Stimulated activated CD4-positive, alpha-beta T cell treated with anti-CD3 and anti-CD28 coated beads, Interleukin-1b, Interleukin-23, amount 100 ng/mL, for 1 hour (primary cell): ENCODE measurements around the gene CUTA.

Experiments
- DNase-seq, 2 donors: peaks; one replicate each; pipeline ENCODE4 v3.0.0-alpha.2; 2020; ENCODE audit warnings: low read depth in 2 of 2

The CUTA gene, protein sequence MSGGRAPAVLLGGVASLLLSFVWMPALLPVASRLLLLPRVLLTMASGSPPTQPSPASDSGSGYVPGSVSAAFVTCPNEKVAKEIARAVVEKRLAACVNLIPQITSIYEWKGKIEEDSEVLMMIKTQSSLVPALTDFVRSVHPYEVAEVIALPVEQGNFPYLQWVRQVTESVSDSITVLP

GRCh38 chr6:33417903-33418689 is at the start of gene CUTA:
CUTA (minus strand) TSS chr6:33418107; CDS start chr6:33418000, 107 bp downstream.
- peak; percentile 87 to 98 for DNase-seq

GRCh38 chr6:33467091-33467490 is 49.2 kb upstream of the CUTA start:
- DNase-seq, result no peak

DNA sequence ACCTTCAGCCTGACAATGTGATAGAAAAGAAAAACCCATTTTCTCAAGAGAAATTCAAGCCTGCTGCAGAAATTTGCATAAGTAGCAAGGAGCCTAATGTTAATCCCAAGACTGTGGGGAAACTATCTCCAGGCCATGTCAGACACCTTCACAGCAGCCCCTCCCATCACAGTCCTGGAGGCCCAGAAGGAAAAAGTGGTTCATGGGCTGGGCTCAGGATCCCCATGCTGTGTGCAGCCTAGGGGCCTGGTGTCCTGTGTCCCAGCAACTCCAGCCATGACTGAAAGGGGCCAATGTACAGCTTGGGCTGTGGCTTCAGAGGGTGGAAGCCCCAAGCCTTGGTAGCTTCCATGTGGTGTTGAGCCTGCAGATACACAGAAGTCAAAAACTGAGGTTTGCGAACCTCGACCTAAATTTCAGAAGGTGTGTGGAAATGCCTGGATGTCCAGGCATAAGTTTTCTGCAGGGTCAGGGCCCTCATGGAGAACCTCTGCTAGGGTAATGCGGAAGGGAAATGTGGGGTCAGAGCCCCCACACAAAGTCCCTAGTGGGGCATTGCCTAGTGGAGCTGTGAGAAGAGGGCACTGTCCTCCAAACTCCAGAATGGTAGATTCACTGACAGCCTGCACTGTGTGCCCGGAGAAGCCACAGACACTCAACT is 48.3 kb upstream of the CUTA start:
- no peak for DNase-seq

DNA sequence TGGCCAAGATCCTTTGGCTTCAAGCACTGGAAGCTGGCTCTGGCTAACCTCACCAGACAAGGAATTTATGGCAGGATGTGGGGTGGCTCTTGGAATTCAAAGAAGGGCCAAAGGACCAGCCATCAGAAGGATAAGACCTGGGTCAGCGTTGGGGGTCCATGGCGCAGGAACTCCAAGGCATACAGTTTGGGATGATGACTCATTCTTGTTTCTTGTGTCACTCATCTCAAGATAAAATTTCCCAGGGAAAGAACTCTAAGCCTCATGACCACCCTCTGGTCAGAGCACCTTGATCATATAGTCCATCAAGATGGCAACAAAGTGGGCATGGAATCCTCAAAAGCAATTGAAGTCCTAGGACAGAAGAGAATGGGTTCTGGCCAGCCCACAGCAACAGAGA is 41.3 kb upstream of the CUTA start:
- no peak for DNase-seq

DNA sequence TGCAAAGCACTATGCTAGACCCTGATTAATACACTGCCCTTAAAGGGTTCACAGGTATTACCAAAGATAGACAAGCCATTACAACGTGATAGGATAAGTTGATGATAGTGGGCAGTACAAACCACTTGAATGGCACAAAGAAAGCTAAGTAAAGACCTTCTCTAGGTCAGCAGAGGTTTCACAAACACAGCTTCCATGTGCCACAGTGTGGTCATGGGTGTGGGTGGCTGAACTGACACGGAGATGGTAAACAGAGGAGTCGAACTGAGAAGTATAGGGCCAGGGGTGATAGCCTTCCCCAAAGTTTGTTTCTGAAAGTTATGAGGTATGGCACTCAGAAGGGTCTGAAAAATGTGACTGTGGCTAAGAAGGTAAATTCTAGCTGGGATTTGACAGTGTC is 40.8 kb upstream of the CUTA start:
- DNase-seq, result no peak

- DNase-seq, result no peak
Measured at GRCh38 chr6:33456156-33456555, 38.2 kb upstream of the CUTA start.

GRCh38 chr6:33455051-33455450 is 37.1 kb upstream of the CUTA start:
- DNase-seq, result no peak

- peak; percentile 74 to 83 for DNase-seq
Measured at GRCh38 chr6:33454009-33454946, 36.4 kb upstream of the CUTA start, which contains the start of gene ZBTB9. ZBTB9 (plus strand) TSS chr6:33454576; CDS start chr6:33455101, 525 bp downstream.

- no peak for DNase-seq
Measured at GRCh38 chr6:33453393-33454008, 35.6 kb upstream of the CUTA start.

- no peak for DNase-seq
Measured at GRCh38 chr6:33452496-33452895, 34.6 kb upstream of the CUTA start.

- no peak for DNase-seq
Measured at GRCh38 chr6:33451606-33452005, 33.7 kb upstream of the CUTA start.

DNA sequence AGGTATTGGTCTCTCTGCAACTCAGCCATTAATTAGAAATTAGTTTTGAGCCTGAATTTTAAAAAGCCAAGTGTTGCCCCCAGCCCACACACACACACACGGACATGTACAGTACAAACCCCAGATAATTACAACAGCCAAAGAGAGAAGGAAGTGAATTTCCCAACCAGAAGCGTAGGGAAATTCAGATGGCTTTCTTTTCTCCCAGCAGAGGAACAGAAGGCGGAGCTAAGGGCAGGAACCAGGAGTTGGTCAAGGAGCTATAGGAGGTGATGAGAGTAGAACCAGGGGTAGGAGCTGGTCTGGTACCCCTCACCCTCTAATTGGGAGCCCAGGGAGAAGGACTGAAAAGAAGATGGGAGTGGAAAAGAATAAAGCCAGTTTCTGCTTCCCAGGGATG is 32.5 kb upstream of the CUTA start:
- no peak for DNase-seq

DNA sequence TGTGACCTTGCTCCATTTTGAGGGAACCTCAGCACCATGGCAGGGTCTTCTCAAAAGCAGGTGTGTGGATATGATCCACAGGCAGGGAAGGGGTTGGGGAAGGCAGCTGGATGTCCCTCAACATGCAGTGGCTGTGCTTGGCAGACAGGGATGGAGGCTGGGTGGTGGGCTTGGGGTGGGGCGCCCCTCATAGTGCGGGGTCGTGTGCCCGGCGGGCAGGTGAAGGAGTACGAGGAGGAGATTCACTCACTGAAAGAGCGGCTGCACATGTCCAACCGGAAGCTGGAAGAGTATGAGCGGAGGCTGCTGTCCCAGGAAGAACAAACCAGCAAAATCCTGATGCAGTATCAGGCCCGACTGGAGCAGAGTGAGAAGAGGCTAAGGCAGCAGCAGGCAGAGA is 28.4 kb upstream of the CUTA start:
- no peak for DNase-seq

GRCh38 chr6:33445119-33445603 is 27.3 kb upstream of the CUTA start:
- no peak for DNase-seq

- DNase-seq, result no peak
Measured at GRCh38 chr6:33443619-33444504, 26.0 kb upstream of the CUTA start.

DNA sequence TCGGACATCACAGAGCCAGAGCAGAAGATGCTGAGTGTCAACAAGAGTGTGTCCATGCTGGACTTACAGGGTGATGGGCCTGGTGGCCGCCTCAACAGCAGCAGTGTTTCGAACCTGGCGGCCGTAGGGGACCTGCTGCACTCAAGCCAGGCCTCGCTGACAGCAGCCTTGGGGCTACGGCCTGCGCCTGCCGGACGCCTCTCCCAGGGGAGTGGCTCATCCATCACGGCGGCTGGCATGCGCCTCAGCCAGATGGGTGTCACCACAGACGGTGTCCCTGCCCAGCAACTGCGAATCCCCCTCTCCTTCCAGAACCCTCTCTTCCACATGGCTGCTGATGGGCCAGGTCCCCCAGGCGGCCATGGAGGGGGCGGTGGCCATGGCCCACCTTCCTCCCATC is 25.1 kb upstream of the CUTA start:
- no peak for DNase-seq

DNA sequence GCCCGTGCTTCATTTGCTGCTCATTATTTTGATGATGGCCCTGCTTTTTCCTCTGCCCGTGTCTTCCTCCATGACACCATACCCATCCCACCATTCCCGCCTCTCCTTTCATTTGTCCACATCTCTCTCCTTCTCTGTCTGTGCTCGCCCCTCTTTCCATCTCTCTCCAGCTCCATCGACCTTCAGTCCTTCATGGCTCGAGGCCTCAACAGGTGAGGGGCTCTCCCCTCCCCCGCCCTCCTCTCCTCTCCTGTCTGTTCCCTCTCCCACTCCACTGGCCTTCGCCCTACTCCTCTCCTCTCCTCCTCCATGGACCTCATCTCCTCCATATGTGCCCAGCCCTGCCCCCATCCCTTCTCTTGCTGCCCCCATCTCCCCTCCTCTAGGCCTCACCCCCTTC is 24.4 kb upstream of the CUTA start:
- no peak for DNase-seq

DNA sequence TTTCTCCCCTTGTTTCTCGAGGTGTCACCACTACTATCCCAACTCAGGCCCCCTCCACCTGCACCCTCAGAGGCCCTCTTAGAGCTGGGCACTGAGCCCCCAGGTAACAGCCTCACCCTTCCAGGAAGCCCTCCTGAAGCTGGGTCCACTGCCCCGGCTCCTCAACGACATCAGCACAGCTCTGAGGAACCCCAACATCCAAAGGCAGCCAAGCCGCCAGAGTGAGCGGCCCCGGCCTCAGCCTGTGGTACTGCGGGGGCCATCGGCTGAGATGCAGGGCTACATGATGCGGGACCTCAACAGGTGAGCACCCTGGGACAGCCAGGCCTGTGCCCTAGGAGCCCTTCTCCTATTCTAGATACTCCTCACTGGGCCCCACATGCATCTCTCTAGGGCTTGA is 23.6 kb upstream of the CUTA start:
- DNase-seq, result no peak

DNA sequence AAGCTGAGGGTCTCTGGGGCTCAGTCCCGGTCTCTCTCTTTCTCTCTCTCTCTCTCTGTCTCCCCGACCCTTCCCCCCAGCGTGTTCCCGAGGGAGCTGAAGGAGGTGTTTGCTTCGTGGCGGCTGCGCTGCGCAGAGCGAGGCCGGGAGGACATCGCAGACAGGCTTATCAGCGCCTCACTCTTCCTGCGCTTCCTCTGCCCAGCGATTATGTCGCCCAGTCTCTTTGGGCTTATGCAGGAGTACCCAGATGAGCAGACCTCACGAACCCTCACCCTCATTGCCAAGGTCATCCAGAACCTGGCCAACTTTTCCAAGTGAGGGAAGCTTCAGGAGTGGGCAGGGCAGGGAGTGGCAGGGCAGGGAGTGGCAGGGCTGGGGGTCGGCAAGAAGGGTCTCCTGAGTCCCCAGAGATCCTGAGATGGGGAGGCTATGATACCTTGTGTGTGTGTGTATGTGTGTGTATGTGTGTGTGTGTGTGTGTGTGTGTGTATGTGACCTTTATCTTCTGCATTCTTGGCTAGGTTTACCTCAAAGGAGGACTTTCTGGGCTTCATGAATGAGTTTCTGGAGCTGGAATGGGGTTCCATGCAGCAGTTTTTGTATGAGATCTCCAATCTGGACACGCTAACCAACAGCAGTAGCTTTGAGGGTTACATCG is 22.9 kb upstream of the CUTA start:
- DNase-seq, result no peak
